Kidney epithelial cell (primary cell): ENCODE results near the gene TMEM272. TPM values are rescaled to one million over a fixed set of nuclear protein-coding genes. Genes with fewer than 3 reads are reported as not detected.
A peak's percentile ranks its signal among the peaks of the same experiment; 100 is the strongest.

Experiments
- DNase-seq: peaks from one replicate; pipeline ENCODE4 v3.0.0-alpha.2; 2010; ENCODE audit warnings: low read depth
- H3K27me3 ChIP-seq: 2 replicates; pipeline ENCODE4 v1.6.0; 2011; ENCODE audit warnings: low read length; ENCODE audit not compliant: control insufficient read depth, insufficient read depth
- H3K36me3 ChIP-seq: 2 replicates; pipeline ENCODE4 v1.5.1; 2011; ENCODE audit warnings: low read length; ENCODE audit not compliant: control insufficient read depth, insufficient read depth
- H3K4me3 ChIP-seq: 2 replicates; pipeline ENCODE4 v1.5.1; 2011; ENCODE audit warnings: low read depth, mild to moderate bottlenecking, control low read depth, low read length
- CTCF ChIP-seq: IDR thresholded peaks from 2 replicates; pipeline ENCODE4 v1.5.1; 2011; ENCODE audit warnings: mild to moderate bottlenecking, moderate library complexity, low read length, control low read depth, inconsistent platforms; ENCODE audit not compliant: insufficient read depth, poor library complexity, severe bottlenecking
- total RNA-seq: library from RNA; depleted of rRNA; stranded (reverse); fragments of >200 nt; gene quantifications from 2 replicates; pipeline ENCODE4 v1.2.3, GENCODE V29; 2015

The TMEM272 gene
- total RNA-seq, 1 donor from 2014 or later, result not detected

DNA sequence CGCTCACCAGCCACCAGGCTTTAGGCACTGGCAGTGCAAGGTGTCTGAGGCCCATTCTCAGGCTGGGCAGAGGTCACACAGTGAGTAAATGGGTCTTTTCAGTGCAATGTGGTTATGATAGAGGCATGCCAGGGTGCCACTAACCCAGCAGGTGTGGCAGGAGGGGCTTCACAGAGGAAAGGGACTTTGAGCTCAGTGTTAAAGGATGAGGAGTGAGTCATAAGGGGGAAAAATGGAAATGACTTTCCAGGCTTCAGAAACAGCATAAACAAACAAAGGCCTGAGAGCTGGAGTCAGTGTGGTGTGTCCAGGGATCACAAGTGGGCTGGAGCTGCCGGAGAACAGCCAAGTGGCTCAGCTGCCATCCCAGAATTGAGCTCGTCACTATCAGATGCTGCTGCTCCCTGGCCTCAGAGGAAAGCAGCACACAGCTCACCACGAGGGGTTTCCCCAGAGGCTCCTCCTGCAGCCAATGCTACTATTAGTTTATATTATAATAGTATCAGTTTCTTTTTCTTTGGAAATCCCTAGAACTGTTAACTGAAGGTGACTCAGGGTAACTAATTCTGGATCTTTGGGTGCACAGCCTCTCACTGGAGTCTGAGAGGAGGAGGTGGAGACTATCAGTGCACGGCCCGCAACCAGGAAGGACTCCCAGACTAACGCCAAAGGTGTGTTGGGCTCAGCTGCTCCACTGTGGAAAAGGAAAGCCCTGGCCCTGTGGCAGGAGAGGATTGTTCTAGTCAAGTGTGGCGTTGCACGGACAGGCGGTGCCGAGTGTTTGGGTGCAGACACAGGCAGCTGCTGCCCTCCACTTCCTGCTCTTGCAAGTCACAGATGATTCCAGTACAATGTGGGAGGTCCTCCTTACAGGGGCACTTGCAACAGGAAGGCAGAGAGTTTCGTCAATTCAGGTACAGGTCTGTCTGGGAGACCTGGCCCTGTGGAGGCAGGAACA is 80.5 kb downstream of the TMEM272 start:
- Histone ChIP-seq H3K27me3 (no peaks in the 10 kb centered on the region), H3K4me3 (no peak overlapping the region), H3K36me3 (peaks cover 2% of the 10 kb centered on the region)
- peak; percentile 70 for DNase-seq
- TF ChIP-seq CTCF, result no peak

GRCh38 chr13:51763486-51763885 is 81.5 kb downstream of the TMEM272 start:
- no peak for TF ChIP-seq CTCF
- Histone ChIP-seq H3K27me3 (no peaks in the 10 kb centered on the region), H3K4me3 (no peak overlapping the region), H3K36me3 (peaks cover 2% of the 10 kb centered on the region)
- no peak for DNase-seq

Other genes starting within 250 kb of the TMEM272 start
- 11.7 and 11.9 TPM in 2 replicates for gene DHRS12, start 41.0 kb downstream of the TMEM272 start, total RNA-seq
- gene CCDC70, start 16.8 kb upstream of the TMEM272 start, total RNA-seq, result not detected in 2 replicates
- gene ATP7B, start 166.3 kb upstream of the TMEM272 start, total RNA-seq, result 11.2 and 11.4 TPM in 2 replicates
- 15.5 and 18.1 TPM in 2 replicates for gene ALG11, start 167.2 kb upstream of the TMEM272 start, total RNA-seq
- gene UTP14C, start 179.5 kb upstream of the TMEM272 start, total RNA-seq, result 18.3 and 19.6 TPM in 2 replicates